Large intestine (tissue), 3 donors: ENCODE results near the gene C14orf180. TPM values are rescaled to one million over a fixed set of nuclear protein-coding genes. Genes with fewer than 3 reads are reported as not detected.

ENCODE experiments used
- DNase-seq, 2 donors: peaks; one replicate each; pipeline versions ENCODE4 v3.0.0 to v3.0.0-alpha.2; 2013
- H3K27ac ChIP-seq: one replicate; pipeline ENCODE4 v1.5.1; 2013; ENCODE audit warnings: low read length
- H3K27me3 ChIP-seq: 2 replicates; pipeline ENCODE4 v1.6.1; 2013; ENCODE audit warnings: low read length; ENCODE audit not compliant: control insufficient read depth, insufficient read depth
- H3K36me3 ChIP-seq: 2 replicates; pipeline ENCODE4 v1.6.1; 2013; ENCODE audit warnings: low read length; ENCODE audit not compliant: control insufficient read depth, insufficient read depth
- H3K4me1 ChIP-seq: one replicate; pipeline ENCODE4 v1.6.1; 2013; ENCODE audit warnings: low read length; ENCODE audit not compliant: control insufficient read depth, insufficient read depth
- H3K4me3 ChIP-seq: one replicate; pipeline ENCODE4 v1.5.1; 2013; ENCODE audit warnings: low read length
- H3K9me3 ChIP-seq: one replicate; pipeline ENCODE4 v1.6.1; 2013; ENCODE audit warnings: mild to moderate bottlenecking, low read depth, low read length, moderate library complexity; ENCODE audit not compliant: control insufficient read depth
- WGBS: methylation state at CpG from one replicate; pipeline ENCODE4 v1.1.5; 2013; ENCODE audit warnings: low lambda C conversion rate; ENCODE audit not compliant: insufficient coverage; 5-methylcytosine and 5-hydroxymethylcytosine counted together
- polyA plus RNA-seq: library from polyadenylated mRNA; unstranded; fragments of 120-200 nt; gene quantifications from one replicate; pipeline ENCODE4 v1.2.1, GENCODE V29; 2013

The C14orf180 gene
- polyA plus RNA-seq, 1 donor = 0.22 TPM

DNA sequence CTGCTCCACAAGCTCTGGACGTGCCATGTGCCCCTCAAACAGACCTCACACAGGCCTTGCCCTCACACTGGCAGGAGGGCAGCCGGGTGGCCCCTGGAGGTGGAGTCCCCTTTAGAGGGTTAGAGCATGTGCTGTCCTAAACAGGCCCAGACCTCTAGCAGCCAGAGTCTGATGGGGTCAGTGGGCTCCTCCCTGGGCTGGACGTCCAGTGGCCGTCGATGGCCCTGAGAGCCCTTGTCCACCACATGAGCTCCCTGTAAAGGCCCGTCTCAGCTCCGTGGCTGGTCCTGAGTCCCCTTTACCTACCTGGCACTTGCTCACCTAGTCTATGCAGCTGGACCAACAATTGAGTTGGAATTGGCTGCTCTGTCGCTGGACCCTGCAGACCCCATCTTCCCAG lies 21.2 kb downstream of the C14orf180 start:
- Histone ChIP-seq H3K4me3 (no peak overlapping the region), H3K9me3 (no peaks in the 10 kb centered on the region), H3K27ac (no peak overlapping the region), H3K27me3 (peaks cover 19% of the 10 kb centered on the region), H3K4me1 (no peaks in the 10 kb centered on the region), H3K36me3 (no peaks in the 10 kb centered on the region)
- DNase-seq = no peak
- WGBS = no CpG with 5 or more reads among the region's 8 CpGs

DNA sequence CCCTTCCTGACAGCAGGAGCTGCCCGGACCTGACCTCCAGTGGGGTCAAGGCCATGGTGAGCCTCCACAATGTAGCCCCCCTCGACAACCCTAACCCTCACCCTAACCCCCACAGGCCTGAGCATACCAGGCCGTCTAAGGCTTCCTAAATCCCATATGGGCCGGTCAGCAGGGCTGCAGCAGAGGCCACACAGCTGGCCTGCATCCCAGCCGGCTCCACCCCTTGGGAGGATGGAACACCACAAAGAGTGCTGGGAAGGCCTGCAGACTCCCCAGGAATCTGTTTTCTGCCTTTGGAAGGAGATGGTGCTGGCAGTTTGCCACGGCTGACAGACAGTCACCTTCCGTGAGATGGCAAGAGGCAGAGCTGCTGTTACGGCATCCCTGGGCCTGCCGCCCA lies 22.2 kb downstream of the C14orf180 start:
- H3K9me3 ChIP-seq = no peaks in the 10 kb centered on the region
- H3K36me3 ChIP-seq = no peaks in the 10 kb centered on the region
- H3K27ac ChIP-seq = no peak overlapping the region
- H3K4me3 ChIP-seq = no peak overlapping the region
- H3K4me1 ChIP-seq = no peaks in the 10 kb centered on the region
- no CpG with 5 or more reads among the region's 9 CpGs for WGBS
- H3K27me3 ChIP-seq = peaks cover 26% of the 10 kb centered on the region
- no peak for DNase-seq

DNA sequence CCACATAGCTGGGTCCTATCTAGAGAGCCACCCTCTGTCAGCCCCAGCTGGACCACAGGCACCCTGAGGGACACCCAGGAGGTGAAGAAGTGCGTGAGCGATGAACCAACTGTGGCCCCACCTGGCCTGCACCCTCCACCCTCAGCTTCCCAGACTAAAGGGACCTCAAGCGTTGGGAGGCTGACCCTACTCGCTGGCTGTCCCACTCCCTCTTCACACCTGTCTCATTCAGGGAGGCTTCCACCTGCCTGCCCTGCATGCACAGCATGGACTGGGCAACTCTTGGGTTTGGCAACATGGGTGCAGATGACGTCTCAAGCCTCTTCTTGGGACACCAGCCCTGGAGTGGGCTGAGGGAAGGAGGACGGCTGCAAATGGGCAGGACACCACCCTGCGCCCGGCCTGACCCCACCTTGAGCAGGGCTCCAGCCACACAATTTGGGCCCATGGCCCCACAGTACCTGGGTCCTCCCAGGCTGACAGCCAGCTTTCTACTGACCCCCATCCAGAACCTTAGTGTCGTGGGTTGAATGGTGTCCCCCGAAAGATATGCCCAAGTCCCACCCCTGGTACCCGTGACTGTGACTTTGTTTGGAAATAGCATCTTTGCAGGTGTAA lies 22.9 kb downstream of the C14orf180 start:
- Histone ChIP-seq H3K4me3 (no peak overlapping the region), H3K27ac (no peak overlapping the region), H3K9me3 (no peaks in the 10 kb centered on the region), H3K27me3 (peaks cover 28% of the 10 kb centered on the region), H3K4me1 (no peaks in the 10 kb centered on the region), H3K36me3 (no peaks in the 10 kb centered on the region)
- DNase-seq = no peak
- no CpG with 5 or more reads among the region's 11 CpGs for WGBS

DNA sequence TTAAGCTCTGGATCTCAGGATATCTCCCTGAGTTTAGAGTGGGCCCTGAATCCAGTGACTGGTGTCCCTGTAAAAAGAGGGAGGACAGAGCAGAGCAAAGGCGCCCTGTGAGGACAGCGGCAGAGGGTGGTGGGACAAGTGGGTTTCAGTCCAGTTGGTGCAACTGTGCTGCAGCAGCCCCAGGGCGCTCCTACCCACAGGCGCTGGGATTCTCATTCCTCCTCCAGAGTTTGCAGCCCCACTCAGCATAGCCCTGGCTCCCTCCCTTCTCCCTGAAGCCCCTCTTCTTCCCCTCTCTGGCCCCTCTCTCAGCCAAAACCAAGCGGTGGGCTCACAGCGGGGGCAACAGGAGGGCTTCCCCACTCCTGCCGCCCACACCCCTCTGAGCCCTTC lies 23.4 kb downstream of the C14orf180 start:
- no peaks in the 10 kb centered on the region for H3K36me3 ChIP-seq
- H3K27me3 ChIP-seq = peaks cover 28% of the 10 kb centered on the region
- H3K9me3 ChIP-seq = no peaks in the 10 kb centered on the region
- no peak for DNase-seq
- H3K4me1 ChIP-seq = no peaks in the 10 kb centered on the region
- WGBS = no CpG with 5 or more reads among the region's 7 CpGs
- no peak overlapping the region for H3K4me3 ChIP-seq
- no peak overlapping the region for H3K27ac ChIP-seq

DNA sequence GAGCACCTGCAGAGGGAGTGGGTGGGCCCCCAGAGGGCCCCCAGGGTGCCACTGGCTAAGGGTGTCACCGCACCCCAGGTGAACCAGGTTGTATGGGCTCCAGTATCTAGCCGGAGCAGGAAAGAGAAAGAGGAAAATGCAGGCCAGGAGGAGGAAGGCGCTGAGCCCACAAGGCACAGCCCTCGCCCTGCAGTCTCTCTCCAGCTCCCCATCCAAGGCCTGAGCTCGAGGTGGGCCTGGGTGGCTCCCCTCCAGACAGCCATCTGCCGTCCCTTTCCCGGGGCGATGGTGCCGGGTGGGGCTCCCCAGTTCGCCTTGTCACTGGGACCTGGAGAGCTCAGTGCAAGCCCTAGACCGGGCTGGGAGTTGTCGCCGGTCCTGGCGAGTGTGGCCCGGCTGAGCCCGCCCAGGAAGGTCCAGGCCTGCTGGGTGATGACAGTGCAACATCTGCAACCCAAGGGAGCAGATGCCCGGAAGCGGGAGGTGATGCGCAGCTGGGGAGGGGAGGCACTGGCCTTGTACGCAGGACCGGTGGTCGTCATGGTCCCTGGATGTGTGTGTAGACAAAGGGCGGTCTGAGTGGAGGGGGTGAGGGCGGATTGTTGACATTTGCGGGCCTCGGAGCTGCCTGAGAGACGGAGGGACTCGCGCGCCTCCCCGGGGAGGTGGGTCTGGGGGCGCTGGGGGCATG lies 24.3 kb downstream of the C14orf180 start:
- Histone ChIP-seq H3K27ac (no peak overlapping the region), H3K4me3 (no peak overlapping the region), H3K27me3 (peaks cover 32% of the 10 kb centered on the region), H3K4me1 (no peaks in the 10 kb centered on the region), H3K36me3 (no peaks in the 10 kb centered on the region), H3K9me3 (no peaks in the 10 kb centered on the region)
- DNase-seq = no peak
- no CpG with 5 or more reads among the region's 32 CpGs for WGBS

DNA sequence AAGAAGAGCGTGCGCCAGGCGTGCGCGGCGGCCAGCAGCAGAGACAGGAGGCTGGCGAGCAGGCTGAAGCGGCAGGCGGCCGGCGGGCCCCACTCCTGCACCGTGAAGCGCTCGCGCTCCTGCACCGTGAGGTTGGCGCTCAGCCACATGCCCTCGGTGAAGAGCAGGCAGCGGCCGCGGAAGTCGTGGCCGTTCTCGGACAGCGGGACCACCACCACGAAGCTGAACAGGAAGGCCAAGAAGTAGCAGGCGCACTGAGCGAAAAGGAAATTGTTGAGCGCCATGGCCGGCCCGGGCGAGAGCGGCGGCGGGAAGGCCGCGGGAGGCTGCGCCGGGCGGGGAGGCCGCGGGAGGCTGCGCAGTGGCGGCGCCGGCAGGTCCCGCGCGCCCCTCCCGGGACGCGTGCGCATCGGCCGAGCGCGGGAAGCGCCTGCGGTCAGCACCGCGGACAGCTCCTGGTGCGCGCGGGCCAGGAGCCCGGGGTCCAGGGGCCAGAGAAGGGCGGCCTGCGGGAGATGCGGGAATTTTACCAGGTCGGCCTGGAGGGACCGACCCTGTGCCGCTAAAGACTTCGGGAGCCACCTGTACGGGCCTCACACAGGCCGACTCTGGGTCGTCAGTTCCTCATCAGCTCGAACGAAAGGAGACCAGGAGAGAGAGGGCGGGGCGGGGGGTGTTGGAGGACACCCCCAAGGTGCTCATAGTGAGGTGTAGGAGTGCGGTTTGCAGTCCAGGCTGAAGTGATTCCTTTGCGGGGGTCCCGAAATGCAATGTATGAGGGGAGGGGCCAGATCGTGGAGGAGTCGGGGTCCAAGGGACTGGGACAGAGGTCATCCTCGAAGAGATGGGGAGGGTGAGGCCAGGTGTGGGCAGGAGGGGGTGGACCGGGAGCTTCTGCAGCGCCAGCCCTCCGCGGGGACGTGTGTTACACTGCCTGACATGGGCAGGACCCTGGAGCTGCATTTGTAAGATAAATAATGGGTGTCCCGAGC lies 25.2 kb downstream of the C14orf180 start, which contains the start of gene TMEM179:
TMEM179 (minus strand) TSS at position 315 of the 992 bp plus-strand sequence; CDS start at position 284, 31 bp downstream.
- Histone ChIP-seq H3K27ac (no peak within 1 kb of the TSS), H3K4me1 (no peaks in the 10 kb centered on the region), H3K36me3 (no peaks in the 10 kb centered on the region), H3K27me3 (peaks cover 35% of the 10 kb centered on the region), H3K4me3 (no peak within 1 kb of the TSS), H3K9me3 (no peaks in the 10 kb centered on the region)
- no CpG with 5 or more reads among the region's 91 CpGs for WGBS
- DNase-seq = peak in 1 of 2 donors; percentile 63

DNA sequence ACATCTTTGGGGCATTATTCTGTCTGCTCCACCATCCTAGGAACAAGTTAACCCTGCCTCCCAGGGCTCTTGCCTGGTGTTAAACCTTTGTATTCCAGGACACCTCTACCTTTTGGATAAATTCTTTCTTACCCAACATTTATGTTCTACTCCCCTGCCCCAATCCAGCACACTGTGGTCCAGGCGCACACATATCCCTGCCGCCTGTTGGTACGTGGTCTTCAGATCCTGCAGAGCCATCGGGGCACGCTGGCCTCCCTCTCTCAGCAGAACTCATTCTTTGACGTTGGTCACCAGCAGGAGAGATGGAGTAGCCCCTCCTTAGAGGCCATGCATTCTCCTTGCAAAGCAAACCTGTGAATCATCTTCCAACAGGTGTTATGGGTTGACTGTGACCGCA lies 30.1 kb downstream of the C14orf180 start:
- no CpG with 5 or more reads among the region's 7 CpGs for WGBS
- no peak for DNase-seq
- Histone ChIP-seq H3K36me3 (no peaks in the 10 kb centered on the region), H3K27ac (no peak overlapping the region), H3K27me3 (peaks cover 31% of the 10 kb centered on the region), H3K4me1 (no peaks in the 10 kb centered on the region), H3K9me3 (no peaks in the 10 kb centered on the region), H3K4me3 (no peak overlapping the region)

DNA sequence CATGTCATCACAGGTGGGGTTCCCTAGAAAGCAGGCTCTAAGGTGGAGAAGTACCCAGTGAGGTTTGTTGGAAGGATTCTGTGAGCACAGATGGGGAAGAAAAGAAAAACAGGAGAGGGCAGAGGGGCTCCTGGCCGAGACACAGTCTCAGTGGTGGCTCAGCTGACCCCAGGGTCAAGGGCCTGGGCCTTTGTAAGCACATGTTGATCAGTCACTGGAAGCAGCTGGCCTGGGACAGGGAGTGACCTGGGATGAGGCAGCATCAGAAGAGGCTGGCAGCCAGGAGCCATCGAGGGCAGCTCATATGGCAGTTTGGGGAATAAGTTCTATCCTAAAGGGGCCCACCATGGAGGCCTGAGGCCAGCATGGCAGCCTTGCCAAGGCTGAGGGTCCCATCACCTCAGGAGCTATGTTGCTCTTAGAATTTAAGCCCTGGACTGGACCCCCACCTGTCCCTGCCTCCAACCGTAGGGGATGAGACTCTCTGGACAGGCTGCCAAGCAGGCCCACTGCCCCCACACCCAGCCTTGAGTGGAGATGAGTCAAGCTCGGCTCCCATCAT lies 31.3 kb downstream of the C14orf180 start:
- H3K36me3 ChIP-seq = no peaks in the 10 kb centered on the region
- peaks cover 22% of the 10 kb centered on the region for H3K27me3 ChIP-seq
- WGBS = no CpG with 5 or more reads among the region's 4 CpGs
- no peak overlapping the region for H3K27ac ChIP-seq
- no peak for DNase-seq
- H3K9me3 ChIP-seq = no peaks in the 10 kb centered on the region
- H3K4me3 ChIP-seq = no peak overlapping the region
- H3K4me1 ChIP-seq = no peaks in the 10 kb centered on the region

DNA sequence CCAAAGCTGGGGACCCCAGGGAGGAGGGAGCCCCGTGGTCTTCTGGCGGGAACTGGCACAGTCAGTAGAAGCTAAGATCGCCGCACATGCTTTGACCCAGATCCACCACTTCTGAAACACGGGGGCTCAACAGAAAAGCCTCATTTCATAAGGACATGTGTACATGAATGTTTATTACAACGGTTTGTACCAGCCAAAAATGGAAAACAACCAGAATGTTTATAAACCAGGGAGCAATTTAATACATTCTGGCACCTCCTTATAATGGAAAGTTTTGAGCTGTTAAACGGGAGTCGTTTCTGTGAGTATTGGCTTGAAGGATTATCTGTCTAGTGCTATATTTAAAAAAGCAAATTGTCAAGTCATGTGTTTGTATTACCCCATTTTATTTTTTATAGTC lies 32.3 kb downstream of the C14orf180 start:
- H3K27me3 ChIP-seq = peaks cover 14% of the 10 kb centered on the region
- no CpG with 5 or more reads among the region's 8 CpGs for WGBS
- H3K36me3 ChIP-seq = no peaks in the 10 kb centered on the region
- no peaks in the 10 kb centered on the region for H3K9me3 ChIP-seq
- no peaks in the 10 kb centered on the region for H3K4me1 ChIP-seq
- DNase-seq = no peak
- no peak overlapping the region for H3K4me3 ChIP-seq
- H3K27ac ChIP-seq = no peak overlapping the region
